HEK293 (cell line): ENCODE measurements around the gene FBXO3.
A peak's percentile ranks its signal among the peaks of the same experiment; 100 is the strongest.

Source experiments
- GLIS1 ChIP-seq: fragments of 450-650 bp; formaldehyde crosslinking; IDR thresholded peaks from 2 replicates; pipeline ENCODE4 v1.5.1; 2016; ENCODE audit warnings: missing biosample characterization, missing genetic modification characterization
- IKZF3 ChIP-seq: fragments of 450-650 bp; IDR thresholded peaks from 2 replicates; pipeline ENCODE4 v1.5.0; 2018; ENCODE audit warnings: missing biosample characterization, mild to moderate bottlenecking, missing genetic modification characterization, moderate library complexity
- MEIS1 ChIP-seq: sonication (generic); formaldehyde crosslinking; IDR thresholded peaks from 2 replicates; pipeline ENCODE4 v1.8.1; 2022; ENCODE audit warnings: missing genetic modification reagents, mild to moderate bottlenecking, borderline replicate concordance
- PBX3 ChIP-seq: sonication (generic); formaldehyde crosslinking; IDR thresholded peaks from 2 replicates; pipeline ENCODE4 v1.8.1; 2022; ENCODE audit warnings: mild to moderate bottlenecking, moderate library complexity, missing genetic modification reagents
- RBAK ChIP-seq: fragments of 450-650 bp; formaldehyde crosslinking; IDR thresholded peaks from 2 replicates; pipeline ENCODE4 v1.5.1; 2016; ENCODE audit warnings: missing biosample characterization, missing genetic modification characterization
- WT1 ChIP-seq: fragments of 450-650 bp; formaldehyde crosslinking; IDR thresholded peaks from 2 replicates; pipeline ENCODE4 v1.5.1; 2016; ENCODE audit warnings: missing biosample characterization, missing genetic modification characterization
- ZBTB20 ChIP-seq: fragments of 450-650 bp; formaldehyde crosslinking; IDR thresholded peaks from 2 replicates; pipeline ENCODE4 v1.5.1; 2016; ENCODE audit warnings: missing biosample characterization, missing genetic modification characterization
- ZBTB21 ChIP-seq: fragments of 450-650 bp; formaldehyde crosslinking; IDR thresholded peaks from 2 replicates; pipeline ENCODE4 v1.5.1; 2017; ENCODE audit warnings: missing biosample characterization, missing genetic modification characterization
- ZEB2 ChIP-seq: fragments of 450-650 bp; formaldehyde crosslinking; IDR thresholded peaks from 2 replicates; pipeline ENCODE4 v1.5.1; 2016; ENCODE audit warnings: missing biosample characterization, missing genetic modification characterization
- ZFP69B ChIP-seq: fragments of 450-650 bp; formaldehyde crosslinking; IDR thresholded peaks from 2 replicates; pipeline ENCODE4 v1.5.1; 2016; ENCODE audit warnings: missing biosample characterization, missing genetic modification characterization
- ZNF121 ChIP-seq: fragments of 450-650 bp; formaldehyde crosslinking; IDR thresholded peaks from 2 replicates; pipeline ENCODE4 v1.5.1; 2016; ENCODE audit warnings: missing biosample characterization, missing genetic modification characterization
- ZNF132 ChIP-seq: fragments of 450-650 bp; formaldehyde crosslinking; IDR thresholded peaks from 2 replicates; pipeline ENCODE4 v1.5.1; 2017; ENCODE audit warnings: missing biosample characterization, missing genetic modification characterization, borderline replicate concordance
- ZNF391 ChIP-seq: fragments of 450-650 bp; formaldehyde crosslinking; IDR thresholded peaks from 2 replicates; pipeline ENCODE4 v1.5.1; 2016; ENCODE audit warnings: low read depth, missing biosample characterization, missing genetic modification characterization, borderline replicate concordance
- ZNF433 ChIP-seq: fragments of 450-650 bp; formaldehyde crosslinking; IDR thresholded peaks from 2 replicates; pipeline ENCODE4 v1.5.1; 2016; ENCODE audit warnings: missing biosample characterization, missing genetic modification characterization, low read depth
- ZNF48 ChIP-seq: fragments of 450-650 bp; formaldehyde crosslinking; IDR thresholded peaks from 2 replicates; pipeline ENCODE4 v1.5.1; 2016; ENCODE audit warnings: missing biosample characterization, missing genetic modification characterization
- ZNF558 ChIP-seq: fragments of 450-650 bp; formaldehyde crosslinking; IDR thresholded peaks from 2 replicates; pipeline ENCODE4 v1.5.1; 2016; ENCODE audit warnings: missing biosample characterization, missing genetic modification characterization
- ZNF660 ChIP-seq: fragments of 450-650 bp; IDR thresholded peaks from 2 replicates; pipeline ENCODE4 v1.5.1; 2018; ENCODE audit warnings: missing biosample characterization, mild to moderate bottlenecking, missing genetic modification characterization
- ZNF76 ChIP-seq: fragments of 450-650 bp; formaldehyde crosslinking; IDR thresholded peaks from 2 replicates; pipeline ENCODE4; 2016; ENCODE audit warnings: low read depth, missing biosample characterization, missing genetic modification characterization, borderline replicate concordance
- ZSCAN18 ChIP-seq: fragments of 450-650 bp; formaldehyde crosslinking; IDR thresholded peaks from 2 replicates; pipeline ENCODE4 v1.5.1; 2016; ENCODE audit warnings: missing biosample characterization, missing genetic modification characterization
- TF ChIP-seq, protein P1 (sequence below): fragments of 450-650 bp; formaldehyde crosslinking; IDR thresholded peaks from 2 replicates; pipeline ENCODE4 v1.5.1; 2016; ENCODE audit warnings: missing biosample characterization, missing genetic modification characterization, low read depth
- TF ChIP-seq, protein P2 (sequence below): fragments of 450-650 bp; formaldehyde crosslinking; IDR thresholded peaks from 2 replicates; pipeline ENCODE4 v1.5.1; 2016; ENCODE audit warnings: missing biosample characterization, missing genetic modification characterization
- TF ChIP-seq, protein P3 (sequence below): fragments of 450-650 bp; formaldehyde crosslinking; IDR thresholded peaks from 2 replicates; pipeline ENCODE4 v1.5.1; 2016; ENCODE audit warnings: missing biosample characterization, missing genetic modification characterization
- TF ChIP-seq, protein P4 (sequence below): fragments of 450-650 bp; formaldehyde crosslinking; IDR thresholded peaks from 2 replicates; pipeline ENCODE4 v1.5.1; 2016; ENCODE audit warnings: missing biosample characterization, missing genetic modification characterization, borderline replicate concordance
- TF ChIP-seq, protein P5 (sequence below): fragments of 450-650 bp; formaldehyde crosslinking; IDR thresholded peaks from 2 replicates; pipeline ENCODE4 v1.5.1; 2017; ENCODE audit warnings: missing biosample characterization, missing genetic modification characterization

FBXO3 gene

GRCh38 chr11:33692013-33692504 lies 82.3 kb downstream of the FBXO3 start (continued):
- TF ChIP-seq ZSCAN18 (tag by site-specific recombination) = no peak
- TF ChIP-seq, protein P1, sequence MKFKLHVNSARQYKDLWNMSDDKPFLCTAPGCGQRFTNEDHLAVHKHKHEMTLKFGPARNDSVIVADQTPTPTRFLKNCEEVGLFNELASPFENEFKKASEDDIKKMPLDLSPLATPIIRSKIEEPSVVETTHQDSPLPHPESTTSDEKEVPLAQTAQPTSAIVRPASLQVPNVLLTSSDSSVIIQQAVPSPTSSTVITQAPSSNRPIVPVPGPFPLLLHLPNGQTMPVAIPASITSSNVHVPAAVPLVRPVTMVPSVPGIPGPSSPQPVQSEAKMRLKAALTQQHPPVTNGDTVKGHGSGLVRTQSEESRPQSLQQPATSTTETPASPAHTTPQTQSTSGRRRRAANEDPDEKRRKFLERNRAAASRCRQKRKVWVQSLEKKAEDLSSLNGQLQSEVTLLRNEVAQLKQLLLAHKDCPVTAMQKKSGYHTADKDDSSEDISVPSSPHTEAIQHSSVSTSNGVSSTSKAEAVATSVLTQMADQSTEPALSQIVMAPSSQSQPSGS (tag by site-specific recombination) = peak; percentile 89
- peak; percentile 51; the same call in 1 of the 2 replicates for TF ChIP-seq ZBTB21
- peak; percentile 59 for TF ChIP-seq ZBTB20
- no peak for TF ChIP-seq ZNF660 (tag by site-specific recombination)
- no peak; the same call in 1 of the 2 replicates for TF ChIP-seq IKZF3 (tag by site-specific recombination)
- TF ChIP-seq, protein P2, sequence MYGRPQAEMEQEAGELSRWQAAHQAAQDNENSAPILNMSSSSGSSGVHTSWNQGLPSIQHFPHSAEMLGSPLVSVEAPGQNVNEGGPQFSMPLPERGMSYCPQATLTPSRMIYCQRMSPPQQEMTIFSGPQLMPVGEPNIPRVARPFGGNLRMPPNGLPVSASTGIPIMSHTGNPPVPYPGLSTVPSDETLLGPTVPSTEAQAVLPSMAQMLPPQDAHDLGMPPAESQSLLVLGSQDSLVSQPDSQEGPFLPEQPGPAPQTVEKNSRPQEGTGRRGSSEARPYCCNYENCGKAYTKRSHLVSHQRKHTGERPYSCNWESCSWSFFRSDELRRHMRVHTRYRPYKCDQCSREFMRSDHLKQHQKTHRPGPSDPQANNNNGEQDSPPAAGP (tag by site-specific recombination) = peak; percentile 40; the same call in 1 of the 2 replicates
- no peak for TF ChIP-seq RBAK (tag by site-specific recombination)
- TF ChIP-seq ZNF132 (tag by site-specific recombination) = no peak
- TF ChIP-seq ZFP69B (tag by site-specific recombination) = peak; percentile 71; the same call in 1 of the 2 replicates
- TF ChIP-seq ZNF121 (tag by site-specific recombination) = no peak
- peak; percentile 97 for TF ChIP-seq GLIS1
- peak; percentile 82 for TF ChIP-seq WT1 (tag by site-specific recombination)
- TF ChIP-seq, protein P3, sequence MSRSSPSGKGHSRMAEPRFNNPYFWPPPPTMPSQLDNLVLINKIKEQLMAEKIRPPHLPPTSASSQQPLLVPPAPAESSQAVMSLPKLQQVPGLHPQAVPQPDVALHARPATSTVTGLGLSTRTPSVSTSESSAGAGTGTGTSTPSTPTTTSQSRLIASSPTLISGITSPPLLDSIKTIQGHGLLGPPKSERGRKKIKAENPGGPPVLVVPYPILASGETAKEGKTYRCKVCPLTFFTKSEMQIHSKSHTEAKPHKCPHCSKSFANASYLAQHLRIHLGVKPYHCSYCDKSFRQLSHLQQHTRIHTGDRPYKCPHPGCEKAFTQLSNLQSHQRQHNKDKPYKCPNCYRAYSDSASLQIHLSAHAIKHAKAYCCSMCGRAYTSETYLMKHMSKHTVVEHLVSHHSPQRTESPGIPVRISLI (tag by site-specific recombination) = peak; percentile 92
- no peak for TF ChIP-seq ZNF391
- TF ChIP-seq ZNF76 (tag by site-specific recombination) = no peak
- no peak for TF ChIP-seq ZNF558 (tag by site-specific recombination)
- TF ChIP-seq, protein P4, sequence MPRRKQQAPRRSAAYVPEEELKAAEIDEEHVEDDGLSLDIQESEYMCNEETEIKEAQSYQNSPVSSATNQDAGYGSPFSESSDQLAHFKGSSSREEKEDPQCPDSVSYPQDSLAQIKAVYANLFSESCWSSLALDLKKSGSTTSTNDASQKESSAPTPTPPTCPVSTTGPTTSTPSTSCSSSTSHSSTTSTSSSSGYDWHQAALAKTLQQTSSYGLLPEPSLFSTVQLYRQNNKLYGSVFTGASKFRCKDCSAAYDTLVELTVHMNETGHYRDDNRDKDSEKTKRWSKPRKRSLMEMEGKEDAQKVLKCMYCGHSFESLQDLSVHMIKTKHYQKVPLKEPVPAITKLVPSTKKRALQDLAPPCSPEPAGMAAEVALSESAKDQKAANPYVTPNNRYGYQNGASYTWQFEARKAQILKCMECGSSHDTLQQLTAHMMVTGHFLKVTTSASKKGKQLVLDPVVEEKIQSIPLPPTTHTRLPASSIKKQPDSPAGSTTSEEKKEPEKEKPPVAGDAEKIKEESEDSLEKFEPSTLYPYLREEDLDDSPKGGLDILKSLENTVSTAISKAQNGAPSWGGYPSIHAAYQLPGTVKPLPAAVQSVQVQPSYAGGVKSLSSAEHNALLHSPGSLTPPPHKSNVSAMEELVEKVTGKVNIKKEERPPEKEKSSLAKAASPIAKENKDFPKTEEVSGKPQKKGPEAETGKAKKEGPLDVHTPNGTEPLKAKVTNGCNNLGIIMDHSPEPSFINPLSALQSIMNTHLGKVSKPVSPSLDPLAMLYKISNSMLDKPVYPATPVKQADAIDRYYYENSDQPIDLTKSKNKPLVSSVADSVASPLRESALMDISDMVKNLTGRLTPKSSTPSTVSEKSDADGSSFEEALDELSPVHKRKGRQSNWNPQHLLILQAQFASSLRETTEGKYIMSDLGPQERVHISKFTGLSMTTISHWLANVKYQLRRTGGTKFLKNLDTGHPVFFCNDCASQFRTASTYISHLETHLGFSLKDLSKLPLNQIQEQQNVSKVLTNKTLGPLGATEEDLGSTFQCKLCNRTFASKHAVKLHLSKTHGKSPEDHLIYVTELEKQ (tag by site-specific recombination) = peak; percentile 60; the same call in 1 of the 2 replicates
- TF ChIP-seq, protein P5, sequence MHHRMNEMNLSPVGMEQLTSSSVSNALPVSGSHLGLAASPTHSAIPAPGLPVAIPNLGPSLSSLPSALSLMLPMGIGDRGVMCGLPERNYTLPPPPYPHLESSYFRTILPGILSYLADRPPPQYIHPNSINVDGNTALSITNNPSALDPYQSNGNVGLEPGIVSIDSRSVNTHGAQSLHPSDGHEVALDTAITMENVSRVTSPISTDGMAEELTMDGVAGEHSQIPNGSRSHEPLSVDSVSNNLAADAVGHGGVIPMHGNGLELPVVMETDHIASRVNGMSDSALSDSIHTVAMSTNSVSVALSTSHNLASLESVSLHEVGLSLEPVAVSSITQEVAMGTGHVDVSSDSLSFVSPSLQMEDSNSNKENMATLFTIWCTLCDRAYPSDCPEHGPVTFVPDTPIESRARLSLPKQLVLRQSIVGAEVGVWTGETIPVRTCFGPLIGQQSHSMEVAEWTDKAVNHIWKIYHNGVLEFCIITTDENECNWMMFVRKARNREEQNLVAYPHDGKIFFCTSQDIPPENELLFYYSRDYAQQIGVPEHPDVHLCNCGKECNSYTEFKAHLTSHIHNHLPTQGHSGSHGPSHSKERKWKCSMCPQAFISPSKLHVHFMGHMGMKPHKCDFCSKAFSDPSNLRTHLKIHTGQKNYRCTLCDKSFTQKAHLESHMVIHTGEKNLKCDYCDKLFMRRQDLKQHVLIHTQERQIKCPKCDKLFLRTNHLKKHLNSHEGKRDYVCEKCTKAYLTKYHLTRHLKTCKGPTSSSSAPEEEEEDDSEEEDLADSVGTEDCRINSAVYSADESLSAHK = no peak
- TF ChIP-seq MEIS1 (CRISPR knock-in tag) = no peak
- no peak for TF ChIP-seq ZNF433 (tag by site-specific recombination)
- peak; percentile 72 for TF ChIP-seq ZEB2 (tag by site-specific recombination)
- TF ChIP-seq ZNF48 (tag by site-specific recombination) = no peak
- TF ChIP-seq PBX3 (CRISPR knock-in tag) = no peak
